Erythroblast (primary cell): ENCODE results near the gene BMP6.

Source experiments
- DNase-seq, 2 experiments: peaks; one replicate each; lab custom pipeline; 2025; lab: John Stamatoyannopoulos, UW
- GATA1 ChIP-seq: IDR thresholded peaks from 2 replicates; pipeline ENCODE4 v1.6.1; 2011; ENCODE audit warnings: low read depth, mild to moderate bottlenecking, control low read depth, low read length, moderate library complexity
- POLR2A ChIP-seq: IDR thresholded peaks from 2 replicates; pipeline ENCODE4 v1.6.1; 2011; ENCODE audit warnings: mild to moderate bottlenecking, low read length

The BMP6 gene

DNA sequence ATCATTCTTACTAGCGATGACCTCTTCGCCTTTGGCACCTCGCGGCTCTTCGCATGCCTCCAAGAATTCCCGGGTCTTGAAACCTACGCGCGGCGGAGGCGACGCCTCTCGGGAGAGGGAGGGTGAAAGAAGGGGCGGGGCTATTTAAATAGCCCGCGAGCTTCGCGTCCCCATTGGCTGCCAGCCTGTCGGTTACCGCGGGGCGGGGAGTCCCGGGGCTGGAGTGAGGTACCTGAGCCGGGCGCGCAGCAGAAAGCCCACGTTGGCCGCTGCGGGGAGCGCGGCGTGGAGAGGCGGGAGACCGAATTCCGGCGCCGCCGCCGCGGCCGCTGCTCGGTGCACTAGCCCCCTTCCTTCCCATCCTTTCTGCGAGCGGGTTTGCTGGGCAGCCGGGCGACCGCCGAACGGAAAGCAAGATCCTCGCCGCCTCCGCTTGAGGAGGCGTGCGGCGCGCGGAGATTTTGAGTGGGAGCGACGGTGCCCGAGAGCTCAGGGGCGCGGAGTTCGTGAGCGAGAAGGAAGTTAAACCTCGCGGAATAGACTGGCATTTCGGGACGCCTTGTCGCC lies at the start of gene BMP6:
Gene BMP6, plus strand, starts transcription at position 251 of the 567 bp plus-strand sequence. CDS start 857 bp downstream, outside the sequence.
- no peak for TF ChIP-seq POLR2A
- TF ChIP-seq GATA1 = no peak
- peak; percentile 80 to 86 for DNase-seq

DNA sequence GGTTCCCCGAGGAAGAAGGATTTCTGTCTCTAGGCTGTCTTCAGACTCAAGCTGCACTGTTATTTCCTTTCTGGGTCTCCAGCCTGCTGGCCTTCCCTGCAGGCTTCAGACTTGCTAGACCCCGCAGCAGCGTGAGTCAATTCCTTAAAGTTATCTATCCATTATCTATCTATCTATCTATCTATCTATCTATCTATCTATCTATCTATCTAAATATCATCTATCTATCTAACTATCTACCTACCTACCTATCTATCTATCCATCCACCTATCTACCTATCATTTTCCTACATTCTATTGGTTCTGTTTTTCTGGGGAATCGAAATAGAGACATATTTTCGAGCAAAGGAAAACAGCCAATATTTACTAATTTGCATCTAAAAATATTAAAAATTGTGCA lies 48.7 kb upstream of the BMP6 start:
- DNase-seq = no peak
- no peak for TF ChIP-seq GATA1

DNA sequence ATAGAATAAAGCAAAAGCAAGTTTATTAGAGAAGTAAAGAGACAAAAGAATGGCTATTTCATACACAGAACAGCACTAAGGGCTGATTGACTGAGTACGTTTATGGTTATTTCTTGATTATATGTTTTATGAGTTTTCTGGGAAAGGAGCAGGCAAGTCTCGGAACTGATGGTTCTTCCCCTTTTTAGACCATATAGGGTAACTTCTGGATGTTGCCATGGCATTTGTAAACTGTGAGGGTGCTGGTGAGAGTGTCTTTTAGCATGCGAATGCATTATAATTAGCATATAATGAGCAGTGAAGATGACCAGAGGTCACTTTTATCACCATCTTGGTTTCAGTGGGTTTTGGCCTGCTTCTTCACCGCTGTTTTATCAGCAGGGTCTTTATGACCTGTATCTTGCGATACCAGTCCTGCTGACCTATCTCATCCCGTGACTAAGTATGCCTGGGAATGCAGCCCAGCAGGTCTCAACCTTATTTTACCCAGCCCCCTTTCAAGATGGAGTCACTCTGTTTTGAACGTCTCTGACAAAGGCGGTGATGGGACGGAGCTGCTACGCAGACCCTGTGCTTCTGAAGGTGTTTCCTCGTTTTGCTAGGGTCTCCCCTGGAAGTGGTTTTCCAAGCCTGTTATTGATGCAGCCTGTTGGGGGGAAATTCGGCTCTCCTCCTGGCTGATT lies 45.4 kb upstream of the BMP6 start:
- no peak for TF ChIP-seq GATA1
- no peak for TF ChIP-seq POLR2A

DNA sequence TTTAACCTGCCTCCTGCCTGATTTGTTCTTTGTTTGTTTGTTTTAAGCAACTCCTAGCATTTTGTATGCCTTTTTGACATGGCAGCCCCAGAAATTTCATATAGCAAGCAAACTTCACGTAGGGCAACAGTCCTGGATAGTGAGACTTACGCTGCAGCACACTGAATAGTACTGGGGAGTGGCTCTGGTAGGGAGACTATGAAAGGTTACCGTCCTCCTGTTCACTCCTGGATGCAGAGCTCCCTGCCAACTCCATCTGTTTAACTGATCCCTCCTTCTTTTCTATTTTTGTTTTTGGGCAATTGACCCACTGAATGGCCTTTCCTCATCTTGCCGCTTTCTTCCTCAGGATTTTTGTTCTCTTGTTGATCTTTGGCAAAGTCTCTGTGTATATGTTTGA lies 44.5 kb upstream of the BMP6 start:
- TF ChIP-seq GATA1 (no peak), POLR2A (no peak)
- DNase-seq = no peak

More for the DNA sequence above, 45.4 kb upstream of the BMP6 start:
- peak in 1 of 2 experiments; percentile 14 for DNase-seq

DNA sequence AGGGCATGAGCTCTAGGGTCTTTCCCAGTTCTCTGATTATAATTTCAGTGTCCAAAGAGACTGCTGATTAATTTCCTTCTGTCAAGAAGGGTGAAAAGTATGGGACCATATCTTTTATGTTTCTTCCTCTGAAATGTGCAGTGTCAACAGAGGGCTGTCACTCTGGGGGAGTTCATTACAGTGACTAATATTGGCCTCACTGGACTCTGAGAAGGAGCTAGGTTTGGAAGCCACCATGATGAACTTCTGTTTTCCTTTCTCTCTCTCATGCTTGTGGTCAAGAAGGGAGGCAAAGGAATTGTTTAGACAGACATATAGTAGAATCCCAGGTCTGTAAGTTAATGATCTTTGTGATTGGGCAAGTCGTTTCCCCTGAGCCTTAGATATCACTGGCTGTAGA lies 41.8 kb upstream of the BMP6 start:
- TF ChIP-seq POLR2A (no peak), GATA1 (no peak)

DNA sequence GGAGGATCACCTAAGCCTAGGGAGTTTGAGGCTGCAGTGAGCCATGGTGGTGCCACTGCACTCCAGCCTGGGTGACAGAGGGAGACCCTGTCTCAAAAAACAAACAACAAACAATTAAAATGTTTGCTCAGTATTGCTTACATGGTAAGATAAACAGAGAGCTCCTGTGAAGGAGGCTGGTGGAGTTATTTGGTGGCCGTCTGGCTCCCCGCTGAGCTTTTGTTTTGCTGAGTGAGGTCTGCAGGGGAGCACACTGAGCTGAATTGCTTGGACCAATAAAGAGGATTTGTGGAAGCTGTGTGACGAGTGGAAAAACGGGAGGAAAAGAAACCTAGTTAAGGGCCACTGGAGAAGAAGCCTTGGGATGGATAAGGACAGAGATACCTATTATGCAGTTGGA lies 41.1 kb upstream of the BMP6 start:
- TF ChIP-seq GATA1 (no peak), POLR2A (no peak)
- DNase-seq = no peak

More for the DNA sequence above, 41.8 kb upstream of the BMP6 start:
- no peak for DNase-seq

DNA sequence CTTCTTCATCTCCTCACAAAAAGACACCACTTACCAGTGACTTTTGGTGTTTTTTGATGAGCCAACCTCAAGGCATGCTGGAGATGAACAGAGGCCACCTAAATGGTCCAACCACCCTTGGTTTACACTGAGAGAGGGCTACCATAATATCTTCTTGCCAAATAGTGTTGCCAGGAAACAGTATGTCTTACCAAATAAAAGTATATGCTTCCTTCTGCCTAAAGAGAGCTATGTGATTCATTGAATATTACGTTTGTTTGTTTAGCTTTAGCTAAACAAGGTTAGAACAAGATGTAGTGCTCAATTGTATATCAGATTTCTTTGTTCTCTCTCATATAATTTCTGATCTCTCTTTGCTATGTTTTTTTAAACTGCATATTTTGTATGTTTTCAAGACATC lies 40.6 kb upstream of the BMP6 start:
- TF ChIP-seq GATA1 (no peak), POLR2A (no peak)
- no peak for DNase-seq

DNA sequence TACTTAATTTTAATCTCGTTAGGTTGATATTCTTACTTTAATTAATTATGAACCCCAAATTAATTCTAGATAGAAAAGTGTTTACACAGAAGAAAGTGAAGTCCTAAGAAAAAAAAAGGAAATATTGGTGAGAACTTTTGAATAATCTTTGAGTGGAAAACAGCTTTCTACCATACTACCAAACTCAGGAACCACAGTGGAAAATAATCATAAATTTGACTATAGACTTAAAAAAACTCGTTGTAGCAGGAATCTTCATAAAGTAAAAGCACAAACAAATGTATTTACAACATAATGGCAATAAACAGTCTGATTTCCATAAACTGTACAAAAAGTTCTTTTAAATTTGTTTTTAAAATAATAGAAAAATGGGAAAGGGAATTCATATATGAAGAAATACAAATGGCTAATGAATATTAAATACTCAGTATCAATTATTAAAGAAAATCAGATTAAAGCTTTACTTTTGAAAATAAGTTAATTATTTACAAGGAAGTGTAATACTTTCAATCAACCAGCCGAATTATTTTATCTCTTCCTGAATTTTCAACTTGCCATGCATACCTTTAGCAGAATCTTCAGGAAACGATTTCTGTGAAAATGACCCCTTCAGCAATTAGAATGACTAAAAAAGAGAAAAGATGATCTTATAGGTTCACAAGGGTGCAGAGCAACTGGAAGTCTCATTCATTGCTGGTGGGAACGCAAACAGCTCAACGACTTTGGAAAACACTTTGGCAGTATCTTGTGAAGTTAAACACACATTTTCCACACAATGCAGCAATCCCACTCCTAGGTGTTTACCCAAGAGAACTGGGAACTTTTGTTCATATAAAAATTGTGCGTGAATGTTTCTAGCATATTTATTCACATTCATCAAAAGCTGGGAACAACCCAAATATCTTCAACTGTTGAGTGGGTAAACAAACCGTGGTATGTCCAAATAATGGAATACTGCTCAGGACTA lies 38.5 kb upstream of the BMP6 start:
- no peak for DNase-seq
- no peak for TF ChIP-seq POLR2A

DNA sequence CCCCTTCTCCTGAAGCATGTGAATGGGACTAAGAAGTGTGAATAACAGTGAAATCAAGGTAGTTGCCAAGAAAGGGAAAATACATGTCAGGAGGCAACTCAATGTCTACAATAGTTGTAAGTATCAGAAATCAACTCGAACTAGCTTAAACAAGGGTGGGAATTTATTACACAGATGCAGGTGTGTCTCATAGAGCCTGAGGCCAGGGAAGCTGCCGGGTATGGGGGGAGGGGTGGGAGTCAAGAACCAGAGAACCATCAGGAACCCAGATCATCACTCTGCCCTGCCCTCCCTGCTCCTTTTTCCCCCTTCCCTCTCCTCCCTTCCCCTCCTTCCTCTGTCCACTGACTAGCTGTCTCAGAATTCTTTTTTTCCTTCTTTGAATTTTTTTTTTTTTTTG lies 34.9 kb upstream of the BMP6 start:
- TF ChIP-seq GATA1 (no peak), POLR2A (no peak)
- no peak for DNase-seq

DNA sequence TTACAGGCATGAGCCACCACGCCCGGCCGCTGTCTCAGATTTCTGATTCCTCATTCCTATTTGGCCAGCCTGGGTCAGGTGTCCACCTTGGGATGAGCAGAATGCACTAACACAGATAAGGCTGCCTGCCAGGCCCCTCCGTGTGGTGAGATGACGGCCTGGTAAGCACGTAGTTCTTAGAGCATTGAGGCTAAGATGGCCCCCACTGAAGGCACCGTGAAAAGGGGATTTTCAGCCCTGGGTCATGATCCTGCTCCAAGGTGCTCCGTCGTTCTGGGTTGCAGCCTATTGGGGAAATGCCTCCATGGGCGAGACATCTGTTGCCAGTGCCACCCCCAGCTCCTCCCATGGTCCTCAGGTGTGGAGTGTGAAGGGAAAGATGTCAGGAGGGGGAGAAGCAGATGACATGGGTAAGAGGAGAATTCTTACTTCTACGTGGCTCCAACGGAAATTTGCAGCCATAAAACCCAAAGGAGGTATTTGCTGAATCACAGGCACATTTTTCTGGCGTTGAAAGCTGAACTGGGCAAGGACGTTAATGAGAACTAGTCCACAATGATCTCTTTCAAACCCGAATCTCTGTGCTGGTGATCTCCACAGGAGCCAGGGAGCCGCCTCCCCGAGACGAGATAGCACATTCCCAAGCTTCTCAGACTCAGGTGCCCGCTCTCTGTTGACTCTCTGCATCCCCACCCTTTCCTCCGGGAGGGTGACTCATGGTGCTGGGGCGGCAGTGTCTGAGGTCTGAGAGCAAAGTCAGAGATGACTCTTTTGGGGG lies 34.0 kb upstream of the BMP6 start:
- peak in 1 of 2 experiments; percentile 15 for DNase-seq
- TF ChIP-seq GATA1 (no peak), POLR2A (no peak)

DNA sequence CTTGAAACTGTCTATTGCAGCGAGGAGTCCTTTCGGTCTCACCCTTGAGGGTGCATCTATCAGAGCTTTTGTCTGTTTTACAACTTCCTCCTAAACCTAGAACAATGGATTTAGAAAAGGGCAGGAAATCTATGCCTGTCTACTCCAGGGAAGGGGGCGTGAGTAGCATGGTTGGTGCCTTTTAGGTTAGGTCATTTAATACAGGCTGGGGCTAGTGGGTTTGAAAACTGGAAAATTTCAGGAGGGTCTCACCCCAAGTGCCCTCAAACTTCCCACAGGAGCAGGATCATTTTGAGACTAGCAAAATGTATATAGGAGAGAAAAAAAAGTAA lies 33.5 kb upstream of the BMP6 start:
- no peak for TF ChIP-seq GATA1
- no peak for TF ChIP-seq POLR2A
- no peak for DNase-seq

DNA sequence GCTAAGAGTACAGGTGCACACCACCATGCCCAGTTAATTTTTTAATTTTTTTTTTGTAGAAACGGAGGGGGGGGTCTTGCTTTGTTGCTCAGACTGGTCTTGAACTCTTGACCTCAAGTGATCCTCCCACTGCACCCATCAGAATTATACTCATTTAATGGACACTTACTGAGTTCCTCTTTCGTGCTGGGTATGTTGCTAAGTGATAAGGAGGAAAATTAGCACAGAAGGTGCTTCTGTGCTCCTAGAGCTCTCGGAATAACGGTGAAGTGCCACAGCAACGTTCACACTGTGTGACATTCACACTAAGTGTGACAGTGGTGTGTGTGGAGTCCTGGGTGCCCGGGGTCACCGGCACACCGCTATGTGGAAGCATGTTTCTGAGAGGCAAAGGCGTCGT lies 32.1 kb upstream of the BMP6 start:
- no peak for TF ChIP-seq POLR2A
- no peak for TF ChIP-seq GATA1
- peak in 1 of 2 experiments; percentile 9 for DNase-seq

DNA sequence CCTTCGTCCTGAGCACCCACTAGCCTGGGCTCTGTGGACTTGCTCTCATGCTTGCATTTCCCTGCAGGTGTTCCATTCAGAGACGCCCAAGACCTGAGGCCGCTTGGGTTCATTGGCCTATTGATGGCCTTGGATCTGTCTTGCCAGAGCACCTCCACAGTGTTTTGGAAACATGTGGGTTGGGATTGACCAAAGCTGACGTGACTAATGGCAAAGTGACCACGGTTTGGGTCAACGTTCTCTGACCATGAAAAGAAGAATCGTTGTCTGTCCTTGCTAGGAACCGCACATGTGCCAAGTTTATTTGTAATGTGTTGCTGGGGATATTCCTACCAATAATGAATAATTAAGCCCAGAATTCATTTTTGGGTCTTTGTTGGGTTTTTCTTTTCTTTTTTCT lies 29.8 kb upstream of the BMP6 start:
- TF ChIP-seq GATA1 (no peak), POLR2A (no peak)
- no peak for DNase-seq

DNA sequence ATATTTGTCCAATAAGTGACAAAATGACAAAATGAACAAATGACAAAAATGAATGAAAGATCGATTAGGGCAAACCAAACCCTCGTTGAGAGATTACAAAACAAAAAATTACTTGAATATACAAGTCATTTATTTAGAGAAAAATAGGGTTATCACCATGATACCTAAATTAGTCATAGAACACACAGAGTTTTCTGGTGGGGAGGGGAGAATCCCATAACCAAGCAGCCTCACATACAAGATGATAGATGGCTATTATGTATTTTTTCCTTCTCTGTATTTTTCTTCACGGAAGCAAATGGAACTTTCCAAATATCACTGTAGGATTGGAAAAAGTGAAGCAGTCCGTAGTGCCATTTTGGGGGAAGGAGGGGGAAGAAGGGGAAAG lies 28.5 kb upstream of the BMP6 start:
- no peak for DNase-seq

More for the DNA sequence above, 28.5 kb upstream of the BMP6 start:
- TF ChIP-seq GATA1 (no peak), POLR2A (no peak)
